IMR-90 (cell line): Measurements from ENCODE around the gene SIK3. TPM values are rescaled to one million over a fixed set of nuclear protein-coding genes. Genes with fewer than 3 reads are reported as not detected.

ENCODE experiments used
- ATAC-seq: fragments of 200-7000 bp; cut with Tn5 transposase; 2 replicates; pipeline ENCODE4 v1.9.1; 2020; ENCODE audit warnings: low read depth, mild to moderate bottlenecking, moderate library complexity
- BruUV-seq: library from RNA; stranded (reverse); fragments of 400-500 nt; replicated peaks from 2 replicates; lab custom pipeline; 2021; lab: Mats Ljungman, UMichigan
- CTCF ChIA-PET: fragments of 300-600 bp; formaldehyde crosslinking; extraction: SDS; loops from one replicate; lab custom pipeline; 2021; ENCODE audit warnings: antibody characterized with exemption; lab: Yijun Ruan, JAX
- POLR2A ChIA-PET: fragments of 300-600 bp; sonication (Branson Sonifier 250); formaldehyde crosslinking; loops from one replicate; lab custom pipeline; 2022; ENCODE audit warnings: antibody characterized with exemption; ENCODE audit not compliant: unreplicated experiment; lab: Charles Lee
- DNase-seq: peaks from one replicate; pipeline ENCODE4 v3.0.0; 2013
- H2AFZ ChIP-seq: replicated peaks from 2 replicates; pipeline ENCODE3; 2013; ENCODE audit warnings: low read length, mild to moderate bottlenecking; ENCODE audit not compliant: poor library complexity
- H2AK5ac ChIP-seq: 2 replicates; pipeline ENCODE4 v1.6.1; 2013; ENCODE audit warnings: low read depth, low read length, inconsistent platforms
- H2AK9ac ChIP-seq: replicated peaks from 2 replicates; pipeline ENCODE3; 2013; ENCODE audit warnings: mild to moderate bottlenecking, low read depth, low read length, moderate library complexity; ENCODE audit not compliant: poor library complexity
- H2BK120ac ChIP-seq: 2 replicates; pipeline ENCODE4 v1.6.1; 2013; ENCODE audit warnings: low read depth, low read length, inconsistent platforms
- H2BK15ac ChIP-seq: 3 replicates; pipeline ENCODE4 v1.6.1; 2013; ENCODE audit warnings: low read depth, low read length, inconsistent platforms
- H2BK20ac ChIP-seq: 2 replicates; pipeline ENCODE4 v1.6.1; 2013; ENCODE audit warnings: low read depth, mild to moderate bottlenecking, inconsistent platforms, low read length, moderate library complexity
- H2BK5ac ChIP-seq: 2 replicates; pipeline ENCODE4 v1.6.1; 2013; ENCODE audit warnings: mild to moderate bottlenecking, low read depth, low read length, inconsistent platforms; ENCODE audit not compliant: poor library complexity, severe bottlenecking
- H3K14ac ChIP-seq: replicated peaks from 2 replicates; pipeline ENCODE4 v1.6.1; 2013; ENCODE audit warnings: low read depth, low read length, inconsistent platforms
- H3K18ac ChIP-seq: 2 replicates; pipeline ENCODE4 v1.6.1; 2013; ENCODE audit warnings: low read depth, low read length, control low read depth
- H3K23ac ChIP-seq: 2 replicates; pipeline ENCODE4 v1.6.1; 2013; ENCODE audit warnings: low read depth, low read length, inconsistent platforms
- H3K27ac ChIP-seq: 2 replicates; pipeline ENCODE4 v1.5.1; 2013; ENCODE audit warnings: mild to moderate bottlenecking, control low read depth, low read length; ENCODE audit not compliant: insufficient read depth
- H3K27me3 ChIP-seq: 2 replicates; pipeline ENCODE4 v1.6.1; 2013; ENCODE audit warnings: low read length; ENCODE audit not compliant: control insufficient read depth, insufficient read depth
- H3K36me3 ChIP-seq: 2 replicates; pipeline ENCODE4 v1.6.1; 2013; ENCODE audit warnings: low read length, mixed read lengths; ENCODE audit not compliant: control insufficient read depth, insufficient read depth
- H3K4ac ChIP-seq: 2 replicates; pipeline ENCODE4 v1.6.1; 2013; ENCODE audit warnings: low read depth, low read length, inconsistent platforms
- H3K4me1 ChIP-seq: 2 replicates; pipeline ENCODE4 v1.6.1; 2013; ENCODE audit warnings: low read length, mixed read lengths; ENCODE audit not compliant: control insufficient read depth, insufficient read depth
- H3K4me2 ChIP-seq: 2 replicates; pipeline ENCODE4 v1.6.1; 2013; ENCODE audit warnings: low read depth, mild to moderate bottlenecking, control low read depth, low read length, moderate library complexity
- H3K4me3 ChIP-seq: 2 replicates; pipeline ENCODE4 v1.5.1; 2013; ENCODE audit warnings: low read depth, mild to moderate bottlenecking, control low read depth, low read length, moderate library complexity; ENCODE audit not compliant: insufficient read depth
- H3K56ac ChIP-seq: 2 replicates; pipeline ENCODE4 v1.6.1; 2013; ENCODE audit warnings: low read length, inconsistent platforms; ENCODE audit not compliant: insufficient read depth; ENCODE audit errors: extremely low read depth
- H3K79me1 ChIP-seq, 2 experiments: 2 replicates each; pipeline ENCODE4 v1.6.1; 2013; ENCODE audit warnings: low read length in 2 of 2, inconsistent platforms in 1 of 2, low read depth in 1 of 2
- H3K9ac ChIP-seq: 2 replicates; pipeline ENCODE4 v1.6.1; 2013; ENCODE audit warnings: low read depth, low read length, control low read depth
- H3K9me1 ChIP-seq: 2 replicates; pipeline ENCODE4 v1.6.1; 2013; ENCODE audit warnings: low read length, inconsistent platforms; ENCODE audit not compliant: insufficient read depth
- H3K9me3 ChIP-seq: 2 replicates; pipeline ENCODE4 v1.6.1; 2013; ENCODE audit warnings: low read length; ENCODE audit not compliant: control insufficient read depth, insufficient read depth
- H4K20me1 ChIP-seq: 2 replicates; pipeline ENCODE4 v1.6.1; 2013; ENCODE audit warnings: low read length, inconsistent platforms; ENCODE audit not compliant: insufficient read depth
- H4K5ac ChIP-seq: 2 replicates; pipeline ENCODE4 v1.6.1; 2013; ENCODE audit warnings: mild to moderate bottlenecking, low read depth, low read length, control low read depth
- H4K8ac ChIP-seq, 2 experiments: 2 replicates each; pipeline ENCODE4 v1.6.1; 2013; ENCODE audit warnings: low read depth in 2 of 2, low read length in 2 of 2, control low read depth in 1 of 2, inconsistent platforms in 1 of 2
- H4K91ac ChIP-seq: 2 replicates; pipeline ENCODE4 v1.6.1; 2013; ENCODE audit warnings: low read depth, low read length, inconsistent platforms; ENCODE audit not compliant: insufficient read depth
- BHLHE40 ChIP-seq: fragments of 150-350 bp; IDR thresholded peaks from 2 replicates; pipeline ENCODE4 v1.6.1; 2016; ENCODE audit warnings: mild to moderate bottlenecking, low read depth, low read length
- CEBPB ChIP-seq: IDR thresholded peaks from 2 replicates; pipeline ENCODE4 v1.6.1; 2012; ENCODE audit warnings: low read depth, low read length, improper control_type of control experiment
- CHD1 ChIP-seq: IDR thresholded peaks from 2 replicates; pipeline ENCODE4 v1.6.1; 2012; ENCODE audit warnings: low read depth, low read length, improper control_type of control experiment
- CTCF ChIP-seq: conservative IDR thresholded peaks from 2 replicates; pipeline ENCODE4 v1.5.1; 2012; ENCODE audit warnings: mild to moderate bottlenecking, low read depth, low read length, improper control_type of control experiment
- FOS ChIP-seq: fragments of 150-350 bp; IDR thresholded peaks from 2 replicates; pipeline ENCODE4 v1.6.1; 2016; ENCODE audit warnings: low read depth, low read length
- MAFK ChIP-seq: IDR thresholded peaks from 2 replicates; pipeline ENCODE4 v1.6.1; 2012; ENCODE audit warnings: low read depth, low read length, improper control_type of control experiment
- MAZ ChIP-seq: IDR thresholded peaks from 2 replicates; pipeline ENCODE4 v1.6.1; 2012; ENCODE audit warnings: low read depth, mild to moderate bottlenecking, low read length, improper control_type of control experiment, moderate library complexity, borderline replicate concordance
- MXI1 ChIP-seq: IDR thresholded peaks from 2 replicates; pipeline ENCODE4 v1.6.1; 2012; ENCODE audit warnings: low read depth, mild to moderate bottlenecking, low read length, moderate library complexity, borderline replicate concordance
- NFE2L2 ChIP-seq: fragments of 150-350 bp; IDR thresholded peaks from 2 replicates; pipeline ENCODE4 v1.6.1; 2016; ENCODE audit warnings: low read depth, mild to moderate bottlenecking, low read length
- POLR2A ChIP-seq: IDR thresholded peaks from 2 replicates; pipeline ENCODE4 v1.6.1; 2012; ENCODE audit warnings: mild to moderate bottlenecking, low read depth, low read length
- RAD21 ChIP-seq: IDR thresholded peaks from 2 replicates; pipeline ENCODE4 v1.6.1; 2012; ENCODE audit warnings: low read length, improper control_type of control experiment
- RCOR1 ChIP-seq: IDR thresholded peaks from 2 replicates; pipeline ENCODE4 v1.6.1; 2012; ENCODE audit warnings: mild to moderate bottlenecking, low read length, improper control_type of control experiment; ENCODE audit not compliant: insufficient replicate concordance
- RFX5 ChIP-seq: IDR thresholded peaks from 2 replicates; pipeline ENCODE4 v1.8.0; 2012; ENCODE audit warnings: low read depth, mild to moderate bottlenecking, low read length, moderate library complexity
- SMC3 ChIP-seq: fragments of 150-350 bp; IDR thresholded peaks from 2 replicates; pipeline ENCODE4 v1.6.1; 2016; ENCODE audit warnings: low read depth, mild to moderate bottlenecking, antibody characterized with exemption, low read length, moderate library complexity
- USF2 ChIP-seq: fragments of 150-350 bp; IDR thresholded peaks from 2 replicates; pipeline ENCODE4 v1.6.1; 2017; ENCODE audit warnings: mild to moderate bottlenecking, antibody characterized with exemption, low read length, low read depth
- WGBS, 2 experiments: methylation state at CpG; one replicate each; pipeline versions ENCODE4 v1.1.5 to v1.1.7; 2013; ENCODE audit warnings: missing lambda C conversion rate in 2 of 2; ENCODE audit not compliant: insufficient read length in 1 of 2; ENCODE audit errors: extremely low coverage in 2 of 2; 5-methylcytosine and 5-hydroxymethylcytosine counted together
- dilution Hi-C: fragments of 300-500 bp; cut with HindIII; formaldehyde crosslinking; loops from one replicate; pipeline ENCODE4 v1.14.3; 2018; ENCODE audit warnings: low sequenced_read_pairs; ENCODE audit not compliant: unreplicated experiment
- in situ Hi-C: fragments of 300-500 bp; cut with MboI; formaldehyde crosslinking; loops from 3 replicates; pipeline ENCODE4 v1.14.3; 2019; ENCODE audit warnings: low sequenced_read_pairs, inconsistent platforms, mixed read lengths
- intact Hi-C: fragments of 100-400 bp; cut with micrococcal nuclease; formaldehyde crosslinking; loops from 2 replicates; pipeline ENCODE4 v1.10.0; 2022
- polyA plus RNA-seq, 3 experiments: library from polyadenylated mRNA; depleted of rRNA; stranded (reverse); fragments of >200 nt; gene quantifications; 2 replicates each; pipeline ENCODE4 v1.2.3, GENCODE V29; 2012; ENCODE audit warnings: low replicate concordance in 1 of 3
- total RNA-seq: library from RNA; depleted of rRNA; stranded (reverse); fragments of >200 nt; gene quantifications from 2 replicates; pipeline ENCODE4 v1.2.3, GENCODE V29; 2012
- TF ChIP-seq, protein P1 (sequence below): fragments of 150-350 bp; IDR thresholded peaks from 2 replicates; pipeline ENCODE4 v1.6.1; 2016; ENCODE audit warnings: low read depth, mild to moderate bottlenecking, low read length, moderate library complexity, borderline replicate concordance

The SIK3 gene
- total and polyA plus RNA-seq, 2 of the 4 experiments (the other 2 are of a cell fraction) = 8.2 to 9.1 TPM

DNA sequence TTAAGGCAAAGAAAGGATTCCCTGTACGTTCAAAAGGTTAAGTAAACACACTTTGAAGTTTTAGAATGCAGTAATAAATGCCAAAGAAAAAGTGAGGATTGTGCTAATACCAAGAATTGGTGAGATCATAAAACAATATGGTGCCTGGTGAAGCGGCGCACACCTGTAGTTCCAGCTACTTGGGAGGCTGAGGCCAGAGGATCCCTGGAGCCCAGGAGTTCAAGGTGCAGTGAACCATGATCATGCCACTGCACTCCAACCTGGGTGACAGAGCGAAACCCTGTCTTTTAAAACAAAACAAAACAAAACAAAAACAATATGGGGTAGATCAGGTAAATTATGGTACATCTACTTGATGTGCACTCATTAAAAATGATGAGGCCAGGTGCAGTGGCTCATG lies 187.4 kb downstream of the SIK3 start:
- Histone ChIP-seq H2BK15ac (no peak overlapping the region), H3K9me3 (no peaks in the 10 kb centered on the region), H3K9ac (no peak overlapping the region), H4K8ac (no peak overlapping the region), H2BK20ac (no peak overlapping the region), H3K14ac (no peak overlapping the region), H3K56ac (no peak overlapping the region), H2AK5ac (peak overlapping the region; percentile 33; the same call in 1 of the 2 replicates), H3K18ac (no peak overlapping the region), H2BK120ac (no peak overlapping the region), H4K5ac (no peak overlapping the region), H3K27ac (no peak overlapping the region), H2AFZ (no peak overlapping the region), H4K91ac (no peak overlapping the region), H3K4me1 (peaks cover 15% of the 10 kb centered on the region), H3K9me1 (peaks cover 2% of the 10 kb centered on the region; the same call in 1 of the 2 replicates), H3K4me2 (no peak overlapping the region), H2BK5ac (no peak overlapping the region), H3K4me3 (no peak overlapping the region), H3K23ac (no peak overlapping the region), H3K4ac (no peak overlapping the region), H3K36me3 (no peaks in the 10 kb centered on the region), H2AK9ac (no peak overlapping the region), H4K20me1 (peaks cover 3% of the 10 kb centered on the region; the same call in 1 of the 2 replicates), H3K79me1 (peaks cover 9 to 22% of the 10 kb centered on the region in 2 experiments; a peak in 3 of 4 replicates), H3K27me3 (no peaks in the 10 kb centered on the region)
- POLR2A ChIA-PET = no interaction called here
- CTCF ChIA-PET = no interaction called here
- no peak for DNase-seq
- dilution Hi-C loops (no loop called here), in situ Hi-C loops (no loop called here), intact Hi-C loops (no loop called here)
- no TSS peak for BruUV-seq
- WGBS, 2 experiments = no CpG with 5 or more reads among the region's 4 CpGs
- no peak for ATAC-seq
- TF ChIP-seq POLR2A (no peak), USF2 (no peak), MAFK (no peak), RCOR1 (no peak), RAD21 (no peak), FOS (no peak), CHD1 (no peak), NFE2L2 (no peak), SMC3 (no peak), MAZ (no peak), CEBPB (no peak), BHLHE40 (no peak), MXI1 (no peak), RFX5 (no peak), CTCF (no peak)
- TF ChIP-seq, protein P1, sequence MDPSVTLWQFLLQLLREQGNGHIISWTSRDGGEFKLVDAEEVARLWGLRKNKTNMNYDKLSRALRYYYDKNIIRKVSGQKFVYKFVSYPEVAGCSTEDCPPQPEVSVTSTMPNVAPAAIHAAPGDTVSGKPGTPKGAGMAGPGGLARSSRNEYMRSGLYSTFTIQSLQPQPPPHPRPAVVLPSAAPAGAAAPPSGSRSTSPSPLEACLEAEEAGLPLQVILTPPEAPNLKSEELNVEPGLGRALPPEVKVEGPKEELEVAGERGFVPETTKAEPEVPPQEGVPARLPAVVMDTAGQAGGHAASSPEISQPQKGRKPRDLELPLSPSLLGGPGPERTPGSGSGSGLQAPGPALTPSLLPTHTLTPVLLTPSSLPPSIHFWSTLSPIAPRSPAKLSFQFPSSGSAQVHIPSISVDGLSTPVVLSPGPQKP = no peak
